ENCODE results near the gene ASAH2. TPM values are rescaled to one million over a fixed set of nuclear protein-coding genes. Genes with fewer than 3 reads are reported as not detected.
A peak's percentile ranks its signal among the peaks of the same experiment; 100 is the strongest.

ASAH2 gene
- total RNA-seq, 4 donors from 2014 or later = 0.76 to 1.6 TPM; not detected in 2

GRCh38 chr10:50281210-50281966 is 30.1 kb upstream of the ASAH2 start:
- no peaks in the 10 kb centered on the region for H3K9me3 ChIP-seq
- no peaks in the 10 kb centered on the region for H3K36me3 ChIP-seq
- H3K4me3 ChIP-seq = no peak overlapping the region
- intact Hi-C loops (cut with DNase I; ENCODE audit: low total_unique reads) = no loop called here
- no peak overlapping the region for H3K27ac ChIP-seq
- no peak for DNase-seq
- no peak for TF ChIP-seq POLR2A (IDR thresholded peaks at IDR 0.05)
- no peak for TF ChIP-seq CTCF (IDR thresholded peaks at IDR 0.05)
- no peaks in the 10 kb centered on the region for H3K4me1 ChIP-seq
- no peaks in the 10 kb centered on the region for H3K27me3 ChIP-seq

- H3K27ac ChIP-seq = no peak overlapping the region
- H3K36me3 ChIP-seq = no peaks in the 10 kb centered on the region
- no peak for TF ChIP-seq CTCF (IDR thresholded peaks at IDR 0.05)
- no peak for TF ChIP-seq POLR2A (IDR thresholded peaks at IDR 0.05)
- no peaks in the 10 kb centered on the region for H3K9me3 ChIP-seq
- H3K27me3 ChIP-seq = no peaks in the 10 kb centered on the region
- no peak for DNase-seq
- intact Hi-C loops (cut with DNase I; ENCODE audit: low total_unique reads) = no loop called here
- H3K4me1 ChIP-seq = no peaks in the 10 kb centered on the region
- no peak overlapping the region for H3K4me3 ChIP-seq
These were observed 28.9 kb upstream of the ASAH2 start for GRCh38 chr10:50280049-50280841.

GRCh38 chr10:50279489-50279888 is 28.2 kb upstream of the ASAH2 start:
- TF ChIP-seq CTCF (IDR thresholded peaks at IDR 0.05) (no peak), POLR2A (IDR thresholded peaks at IDR 0.05) (no peak)
- Histone ChIP-seq H3K36me3 (no peaks in the 10 kb centered on the region), H3K4me1 (no peaks in the 10 kb centered on the region), H3K27ac (no peak overlapping the region), H3K9me3 (no peaks in the 10 kb centered on the region), H3K27me3 (no peaks in the 10 kb centered on the region), H3K4me3 (no peak overlapping the region)
- DNase-seq = no peak
- intact Hi-C loops (cut with DNase I; ENCODE audit: low total_unique reads) = no loop called here

- Histone ChIP-seq H3K27ac (no peak overlapping the region), H3K9me3 (no peaks in the 10 kb centered on the region), H3K4me1 (no peaks in the 10 kb centered on the region), H3K27me3 (no peaks in the 10 kb centered on the region), H3K4me3 (no peak overlapping the region), H3K36me3 (no peaks in the 10 kb centered on the region)
- intact Hi-C loops (cut with DNase I; ENCODE audit: low total_unique reads) = no loop called here
- TF ChIP-seq POLR2A (IDR thresholded peaks at IDR 0.05) (no peak), CTCF (IDR thresholded peaks at IDR 0.05) (peak in 3 of 4 experiments; percentile 5 to 36 (median 22))
- DNase-seq = peak in 1 of 2 donors; percentile 21
These were observed 24.4 kb upstream of the ASAH2 start for GRCh38 chr10:50275650-50276235.

GRCh38 chr10:50272531-50272930 is 21.2 kb upstream of the ASAH2 start:
- intact Hi-C loops (cut with DNase I; ENCODE audit: low total_unique reads) = no loop called here
- Histone ChIP-seq H3K4me3 (no peak overlapping the region), H3K9me3 (no peaks in the 10 kb centered on the region), H3K4me1 (no peaks in the 10 kb centered on the region), H3K27ac (no peak overlapping the region), H3K36me3 (no peaks in the 10 kb centered on the region), H3K27me3 (no peaks in the 10 kb centered on the region)
- no peak for TF ChIP-seq CTCF (IDR thresholded peaks at IDR 0.05)
- no peak for TF ChIP-seq POLR2A (IDR thresholded peaks at IDR 0.05)
- DNase-seq = no peak
